H9 (cell line): Measurements from ENCODE around the gene CEBPG. TPM values are rescaled to one million over a fixed set of nuclear protein-coding genes. Genes with fewer than 3 reads are reported as not detected.

ENCODE experiments used
- DNase-seq: peaks from one replicate; pipeline ENCODE4 v3.0.0-alpha.2; 2017
- H2AFZ ChIP-seq: one replicate; pipeline ENCODE4 v1.6.1; 2013; ENCODE audit warnings: mild to moderate bottlenecking, low read length, control low read depth, moderate library complexity
- H2AK5ac ChIP-seq: 2 replicates; pipeline ENCODE4 v1.6.1; 2013; ENCODE audit warnings: low read length, control low read depth, mixed read lengths; ENCODE audit not compliant: insufficient read length
- H2BK120ac ChIP-seq: one replicate; pipeline ENCODE4 v1.6.1; 2013; ENCODE audit warnings: low read depth, mild to moderate bottlenecking, low read length, control low read depth, inconsistent platforms; ENCODE audit not compliant: poor library complexity, severe bottlenecking
- H2BK12ac ChIP-seq: 2 replicates; pipeline ENCODE4 v1.6.1; 2013; ENCODE audit warnings: low read length, control low read depth, mixed read lengths, low read depth; ENCODE audit not compliant: insufficient read length
- H2BK15ac ChIP-seq: 2 replicates; pipeline ENCODE4 v1.6.1; 2013; ENCODE audit warnings: low read depth, low read length, control low read depth
- H2BK20ac ChIP-seq: one replicate; pipeline ENCODE4 v1.6.1; 2013; ENCODE audit warnings: low read depth, mild to moderate bottlenecking, low read length, control low read depth, inconsistent platforms; ENCODE audit not compliant: poor library complexity, severe bottlenecking
- H2BK5ac ChIP-seq: 2 replicates; pipeline ENCODE4 v1.6.1; 2013; ENCODE audit warnings: low read length, control low read depth, mixed read lengths; ENCODE audit not compliant: insufficient read length
- H3K14ac ChIP-seq: 2 replicates; pipeline ENCODE4 v1.6.1; 2013; ENCODE audit warnings: low read length, control low read depth; ENCODE audit not compliant: insufficient read depth
- H3K18ac ChIP-seq: 2 replicates; pipeline ENCODE4 v1.6.1; 2013; ENCODE audit warnings: low read depth, mild to moderate bottlenecking, mixed read lengths, low read length, control low read depth; ENCODE audit not compliant: insufficient read length
- H3K23ac ChIP-seq: 2 replicates; pipeline ENCODE4 v1.6.1; 2013; ENCODE audit warnings: low read length, control low read depth, mixed read lengths, low read depth; ENCODE audit not compliant: insufficient read length
- H3K23me2 ChIP-seq: 2 replicates; pipeline ENCODE4 v1.6.1; 2013; ENCODE audit warnings: low read depth, mild to moderate bottlenecking, mixed read lengths, low read length, control low read depth; ENCODE audit not compliant: insufficient read length, poor library complexity, severe bottlenecking
- H3K27ac ChIP-seq: 2 replicates; pipeline ENCODE4 v1.5.1; 2013; ENCODE audit warnings: low read length, control low read depth, mixed read lengths, low read depth; ENCODE audit not compliant: insufficient read length
- H3K27me3 ChIP-seq: 2 replicates; pipeline ENCODE4 v1.6.1; 2013; ENCODE audit warnings: low read length, control low read depth, inconsistent platforms; ENCODE audit not compliant: insufficient read depth
- H3K4ac ChIP-seq: 2 replicates; pipeline ENCODE4 v1.6.1; 2013; ENCODE audit warnings: low read depth, mild to moderate bottlenecking, control low read depth, inconsistent platforms, low read length, moderate library complexity
- H3K4me1 ChIP-seq: 2 replicates; pipeline ENCODE4 v1.6.1; 2013; ENCODE audit warnings: low read length, control low read depth, inconsistent platforms; ENCODE audit not compliant: insufficient read depth
- H3K4me2 ChIP-seq: 2 replicates; pipeline ENCODE4 v1.6.1; 2013; ENCODE audit warnings: low read length, control low read depth, mixed read lengths; ENCODE audit not compliant: insufficient read length, insufficient read depth
- H3K56ac ChIP-seq: 2 replicates; pipeline ENCODE4 v1.6.1; 2013; ENCODE audit warnings: low read depth, mild to moderate bottlenecking, mixed read lengths, low read length, control low read depth; ENCODE audit not compliant: insufficient read length
- H3K79me1 ChIP-seq: 2 replicates; pipeline ENCODE4 v1.6.1; 2013; ENCODE audit warnings: low read depth, mild to moderate bottlenecking, moderate library complexity, low read length, control low read depth, inconsistent platforms; ENCODE audit not compliant: insufficient read depth, poor library complexity, severe bottlenecking
- H3K79me2 ChIP-seq: 2 replicates; pipeline ENCODE4 v1.6.1; 2013; ENCODE audit warnings: low read length, control low read depth, inconsistent platforms; ENCODE audit not compliant: insufficient read depth
- H3K9ac ChIP-seq: 2 replicates; pipeline ENCODE4 v1.6.1; 2013; ENCODE audit warnings: low read length, control low read depth, mixed read lengths; ENCODE audit not compliant: insufficient read length; ENCODE audit errors: extremely low read depth
- H3K9me3 ChIP-seq: one replicate; pipeline ENCODE4 v1.6.1; 2013; ENCODE audit warnings: low read depth, low read length, inconsistent platforms; ENCODE audit not compliant: control insufficient read depth
- H3T11ph ChIP-seq: one replicate; pipeline ENCODE4 v1.6.1; 2013; ENCODE audit warnings: mild to moderate bottlenecking, low read length, control low read depth, inconsistent platforms
- H4K20me1 ChIP-seq: one replicate; pipeline ENCODE4 v1.6.1; 2013; ENCODE audit not compliant: control insufficient read depth, insufficient read length, insufficient read depth
- H4K5ac ChIP-seq: 2 replicates; pipeline ENCODE4 v1.6.1; 2013; ENCODE audit warnings: low read depth, mild to moderate bottlenecking, mixed read lengths, low read length, control low read depth; ENCODE audit not compliant: insufficient read length
- H4K8ac ChIP-seq: replicated peaks from 2 replicates; pipeline ENCODE4 v1.6.1; 2013; ENCODE audit warnings: low read length, control low read depth, mixed read lengths, low read depth; ENCODE audit not compliant: insufficient read length
- H4K91ac ChIP-seq: 2 replicates; pipeline ENCODE4 v1.6.1; 2013; ENCODE audit warnings: low read depth, mild to moderate bottlenecking, moderate library complexity, mixed read lengths, low read length, control low read depth; ENCODE audit not compliant: insufficient read length
- H3K27ac Mint-ChIP-seq, 3 experiments: 2 replicates in 2 of 3; 3 replicates in 1 of 3; pipeline ENCODE4 v1.8.0; 2020 to 2021; ENCODE audit warnings: mixed read lengths in 3 of 3, mild to moderate bottlenecking in 1 of 3, moderate library complexity in 1 of 3
- H3K27me3 Mint-ChIP-seq: 2 replicates; pipeline ENCODE4 v1.8.0; 2021; ENCODE audit warnings: low read depth, mild to moderate bottlenecking, moderate library complexity, mixed read lengths
- H3K36me3 Mint-ChIP-seq, 3 experiments: 2 replicates in 2 of 3; 3 replicates in 1 of 3; pipeline ENCODE4 v1.8.0; 2020 to 2021; ENCODE audit warnings: low read depth in 3 of 3, mixed read lengths in 3 of 3; ENCODE audit not compliant: insufficient read depth in 1 of 3
- H3K4me1 Mint-ChIP-seq, 2 experiments: 2 replicates each; pipeline ENCODE4 v1.8.0; 2020; ENCODE audit warnings: mixed read lengths in 2 of 2
- H3K4me3 Mint-ChIP-seq, 2 experiments: 2 replicates in 1 of 2; 3 replicates in 1 of 2; pipeline ENCODE4 v1.8.0; 2020 to 2021; ENCODE audit warnings: mild to moderate bottlenecking in 2 of 2, mixed read lengths in 2 of 2, moderate library complexity in 1 of 2
- H3K9me3 Mint-ChIP-seq, 2 experiments: 2 replicates in 1 of 2; 3 replicates in 1 of 2; pipeline ENCODE4 v1.8.0; 2020; ENCODE audit warnings: mild to moderate bottlenecking in 2 of 2, mixed read lengths in 2 of 2, moderate library complexity in 1 of 2
- CTCF ChIP-seq: fragments of 200-600 bp; sonication (generic); conservative IDR thresholded peaks from 3 replicates; pipeline ENCODE4 v1.8.0; 2021; ENCODE audit warnings: antibody characterized with exemption, mild to moderate bottlenecking
- WGBS: extraction: QIAGEN DNeasy Blood & Tissue Kit; methylation state at CpG from one replicate; pipeline ENCODE4 v1.1.7; 2013; ENCODE audit warnings: missing lambda C conversion rate, low lambda C conversion rate, mixed read lengths; ENCODE audit not compliant: insufficient read length; ENCODE audit errors: extremely low coverage; 5-methylcytosine and 5-hydroxymethylcytosine counted together
- total RNA-seq: library from RNA; stranded (reverse); gene quantifications from 2 replicates; pipeline ENCODE4 v1.2.1, GENCODE V29; 2021

CEBPG gene
- total RNA-seq, 1 experiment from 2014 or later, result 33.7 TPM

- Histone ChIP-seq H2BK15ac (no peak overlapping the region), H2BK5ac (no peak overlapping the region), H3K18ac (no peak overlapping the region), H2BK20ac (no peak overlapping the region), H2AFZ (no peak overlapping the region), H4K20me1 (no peaks in the 10 kb centered on the region), H3K9me3 (no peaks in the 10 kb centered on the region), H3K23ac (no peak overlapping the region), H4K8ac (no peak overlapping the region), H3K14ac (no peak overlapping the region), H3K4ac (no peak overlapping the region), H3K27ac (no peak overlapping the region), H3K79me2 (no peaks in the 10 kb centered on the region), H3K27me3 (no peaks in the 10 kb centered on the region), H4K91ac (no peak overlapping the region), H2BK120ac (no peak overlapping the region), H3K23me2 (no peaks in the 10 kb centered on the region), H3K4me2 (no peak overlapping the region), H3T11ph (no peak overlapping the region), H3K4me1 (no peaks in the 10 kb centered on the region), H3K56ac (no peak overlapping the region), H2AK5ac (no peak overlapping the region), H3K9ac (no peak overlapping the region), H2BK12ac (no peak overlapping the region), H4K5ac (no peak overlapping the region), H3K79me1 (no peaks in the 10 kb centered on the region)
- H3K27ac Mint-ChIP-seq, result no peak overlapping the region
- H3K4me3 Mint-ChIP-seq, result no peak overlapping the region
- no peaks in the 10 kb centered on the region for H3K36me3 Mint-ChIP-seq
- H3K27me3 Mint-ChIP-seq, result peaks cover 12% of the 10 kb centered on the region
- no peak for TF ChIP-seq CTCF
- H3K4me1 Mint-ChIP-seq, result peaks cover 0 to under 1% of the 10 kb centered on the region in 2 experiments; a peak in 1 of 4 replicates
- no peak for DNase-seq
- no CpG with 5 or more reads among the region's 12 CpGs for WGBS
- no peaks in the 10 kb centered on the region; a peak in 2 of 5 replicates for H3K9me3 Mint-ChIP-seq
These were observed 23.9 kb upstream of the CEBPG start for GRCh38 chr19:33349319-33350289.
